DND-41 (cell line): Measurements from ENCODE around the gene UROC1.

Experiments used
- ATAC-seq: fragments of 200-7000 bp; cut with Tn5 transposase; 3 replicates; pipeline ENCODE4 v1.9.1; 2021; ENCODE audit warnings: low read depth; ENCODE audit not compliant: insufficient read depth
- DNase-seq: peaks from one replicate; pipeline ENCODE4 v3.0.0-alpha.2; 2020
- H2AFZ ChIP-seq: 2 replicates; pipeline ENCODE4 v1.6.0; 2012; ENCODE audit warnings: low read depth, low read length
- H3K27ac ChIP-seq: 2 replicates; pipeline ENCODE4 v1.5.1; 2012; ENCODE audit warnings: low read length, inconsistent platforms
- H3K27me3 ChIP-seq: fragments of 200-600 bp; sonication (generic); 2 replicates; pipeline ENCODE4 v1.6.0; 2012; ENCODE audit warnings: low read length, mild to moderate bottlenecking, inconsistent platforms; ENCODE audit not compliant: insufficient read depth, poor library complexity
- H3K36me3 ChIP-seq: 2 replicates; pipeline ENCODE4 v1.5.1; 2012; ENCODE audit warnings: low read length, inconsistent platforms; ENCODE audit not compliant: insufficient read depth
- H3K4me1 ChIP-seq: 2 replicates; pipeline ENCODE4 v1.5.1; 2012; ENCODE audit warnings: mild to moderate bottlenecking, low read length; ENCODE audit not compliant: insufficient read depth
- H3K4me2 ChIP-seq: 2 replicates; pipeline ENCODE4 v1.6.0; 2012; ENCODE audit warnings: mild to moderate bottlenecking, moderate library complexity, low read length, inconsistent platforms; ENCODE audit not compliant: insufficient read depth
- H3K4me3 ChIP-seq, 2 experiments: fragments of 200-600 bp in 1 of 2; shearing (Covaris generic) in 1 of 2; 2 replicates each; pipeline ENCODE4 v1.5.1; 2012 to 2016; ENCODE audit warnings: inconsistent platforms in 2 of 2, low read length in 2 of 2, mild to moderate bottlenecking in 2 of 2, low read depth in 1 of 2, moderate library complexity in 1 of 2
- H3K79me2 ChIP-seq: 2 replicates; pipeline ENCODE4 v1.6.0; 2012; ENCODE audit warnings: low read length, inconsistent platforms; ENCODE audit not compliant: insufficient read depth
- H3K9ac ChIP-seq: 2 replicates; pipeline ENCODE4 v1.6.0; 2012; ENCODE audit warnings: low read depth, mild to moderate bottlenecking, inconsistent platforms, low read length, moderate library complexity
- H3K9me3 ChIP-seq: 2 replicates; pipeline ENCODE4 v1.5.1; 2012; ENCODE audit warnings: low read length, moderate library complexity, mild to moderate bottlenecking, inconsistent platforms; ENCODE audit not compliant: insufficient read depth, severe bottlenecking
- H4K20me1 ChIP-seq: 2 replicates; pipeline ENCODE4 v1.6.0; 2012; ENCODE audit warnings: low read length; ENCODE audit not compliant: insufficient read depth
- CTCF ChIP-seq: IDR thresholded peaks from 2 replicates; pipeline ENCODE4 v1.5.1; 2012; ENCODE audit warnings: borderline replicate concordance, low read length, moderate library complexity, mild to moderate bottlenecking; ENCODE audit not compliant: poor library complexity, severe bottlenecking; ENCODE audit errors: extremely low read depth
- EZH2 ChIP-seq: IDR thresholded peaks from 3 replicates; pipeline ENCODE4 v1.6.1; 2012; ENCODE audit warnings: borderline replicate concordance, low read depth, mild to moderate bottlenecking, moderate library complexity, low read length, inconsistent platforms; ENCODE audit not compliant: severe bottlenecking

The UROC1 gene

GRCh38 chr3:126472277-126473006 lies 45.1 kb downstream of the UROC1 start:
- Histone ChIP-seq H3K27ac (0 out of 2 replicates have a peak overlapping the region, but pooled peaks have one; percentile 15), H3K36me3 (peaks cover 70% of the 10 kb centered on the region), H4K20me1 (peaks cover 74% of the 10 kb centered on the region), H2AFZ (no peak overlapping the region), H3K79me2 (peaks cover 79% of the 10 kb centered on the region), H3K27me3 (no peaks in the 10 kb centered on the region), H3K9me3 (no peaks in the 10 kb centered on the region), H3K4me3 (peak overlapping the region in 1 of 2 experiments; percentile 47; a peak in 2 of 4 replicates), H3K9ac (peak overlapping the region; percentile 90), H3K4me2 (peak overlapping the region; percentile 89), H3K4me1 (peaks cover 46% of the 10 kb centered on the region)
- DNase-seq (no peak), ATAC-seq (no peak)
- TF ChIP-seq EZH2 (no peak), CTCF (no peak)

GRCh38 chr3:126469479-126469878 lies 48.1 kb downstream of the UROC1 start:
- ATAC-seq (no peak), DNase-seq (no peak)
- Histone ChIP-seq H3K79me2 (peaks cover 95% of the 10 kb centered on the region), H4K20me1 (peaks cover 90% of the 10 kb centered on the region), H3K36me3 (peaks cover 93% of the 10 kb centered on the region), H2AFZ (no peak overlapping the region), H3K4me1 (peaks cover 35% of the 10 kb centered on the region), H3K4me2 (no peak overlapping the region), H3K27me3 (no peaks in the 10 kb centered on the region), H3K9ac (no peak overlapping the region), H3K4me3 (no peak overlapping the region), H3K9me3 (no peaks in the 10 kb centered on the region), H3K27ac (no peak overlapping the region)
- TF ChIP-seq CTCF (no peak), EZH2 (no peak)

GRCh38 chr3:126468028-126468891 lies 49.3 kb downstream of the UROC1 start:
- Histone ChIP-seq H3K79me2 (peaks cover 90% of the 10 kb centered on the region), H2AFZ (no peak overlapping the region), H3K27me3 (no peaks in the 10 kb centered on the region), H3K4me1 (peaks cover 23% of the 10 kb centered on the region), H3K27ac (no peak overlapping the region), H3K36me3 (peaks cover 98% of the 10 kb centered on the region), H3K4me2 (no peak overlapping the region), H3K9ac (no peak overlapping the region), H3K4me3 (no peak overlapping the region), H4K20me1 (peaks cover 88% of the 10 kb centered on the region), H3K9me3 (no peaks in the 10 kb centered on the region)
- no peak for TF ChIP-seq EZH2
- no peak for TF ChIP-seq CTCF
- no peak for DNase-seq
- ATAC-seq: no peak
